DND-41 (cell line): Measurements from ENCODE around the gene QTRT2.

Experiments used
- ATAC-seq: fragments of 200-7000 bp; cut with Tn5 transposase; 3 replicates; pipeline ENCODE4 v1.9.1; 2021; ENCODE audit warnings: low read depth; ENCODE audit not compliant: insufficient read depth
- DNase-seq: peaks from one replicate; pipeline ENCODE4 v3.0.0-alpha.2; 2020
- H2AFZ ChIP-seq: 2 replicates; pipeline ENCODE4 v1.6.0; 2012; ENCODE audit warnings: low read depth, low read length
- H3K27ac ChIP-seq: 2 replicates; pipeline ENCODE4 v1.5.1; 2012; ENCODE audit warnings: low read length, inconsistent platforms
- H3K27me3 ChIP-seq: fragments of 200-600 bp; sonication (generic); 2 replicates; pipeline ENCODE4 v1.6.0; 2012; ENCODE audit warnings: low read length, mild to moderate bottlenecking, inconsistent platforms; ENCODE audit not compliant: insufficient read depth, poor library complexity
- H3K36me3 ChIP-seq: 2 replicates; pipeline ENCODE4 v1.5.1; 2012; ENCODE audit warnings: low read length, inconsistent platforms; ENCODE audit not compliant: insufficient read depth
- H3K4me1 ChIP-seq: 2 replicates; pipeline ENCODE4 v1.5.1; 2012; ENCODE audit warnings: mild to moderate bottlenecking, low read length; ENCODE audit not compliant: insufficient read depth
- H3K4me2 ChIP-seq: 2 replicates; pipeline ENCODE4 v1.6.0; 2012; ENCODE audit warnings: mild to moderate bottlenecking, moderate library complexity, low read length, inconsistent platforms; ENCODE audit not compliant: insufficient read depth
- H3K4me3 ChIP-seq, 2 experiments: fragments of 200-600 bp in 1 of 2; shearing (Covaris generic) in 1 of 2; 2 replicates each; pipeline ENCODE4 v1.5.1; 2012 to 2016; ENCODE audit warnings: inconsistent platforms in 2 of 2, low read length in 2 of 2, mild to moderate bottlenecking in 2 of 2, low read depth in 1 of 2, moderate library complexity in 1 of 2
- H3K79me2 ChIP-seq: 2 replicates; pipeline ENCODE4 v1.6.0; 2012; ENCODE audit warnings: low read length, inconsistent platforms; ENCODE audit not compliant: insufficient read depth
- H3K9ac ChIP-seq: 2 replicates; pipeline ENCODE4 v1.6.0; 2012; ENCODE audit warnings: low read depth, mild to moderate bottlenecking, inconsistent platforms, low read length, moderate library complexity
- H3K9me3 ChIP-seq: 2 replicates; pipeline ENCODE4 v1.5.1; 2012; ENCODE audit warnings: low read length, moderate library complexity, mild to moderate bottlenecking, inconsistent platforms; ENCODE audit not compliant: insufficient read depth, severe bottlenecking
- H4K20me1 ChIP-seq: 2 replicates; pipeline ENCODE4 v1.6.0; 2012; ENCODE audit warnings: low read length; ENCODE audit not compliant: insufficient read depth
- CTCF ChIP-seq: IDR thresholded peaks from 2 replicates; pipeline ENCODE4 v1.5.1; 2012; ENCODE audit warnings: borderline replicate concordance, low read length, moderate library complexity, mild to moderate bottlenecking; ENCODE audit not compliant: poor library complexity, severe bottlenecking; ENCODE audit errors: extremely low read depth
- EZH2 ChIP-seq: IDR thresholded peaks from 3 replicates; pipeline ENCODE4 v1.6.1; 2012; ENCODE audit warnings: borderline replicate concordance, low read depth, mild to moderate bottlenecking, moderate library complexity, low read length, inconsistent platforms; ENCODE audit not compliant: severe bottlenecking

QTRT2 gene

GRCh38 chr3:114103858-114104257 lies 47.3 kb downstream of the QTRT2 start:
- Histone ChIP-seq H3K27ac (no peak overlapping the region), H3K4me3 (no peak overlapping the region), H3K4me1 (no peaks in the 10 kb centered on the region), H3K27me3 (no peaks in the 10 kb centered on the region), H3K9me3 (no peaks in the 10 kb centered on the region), H3K4me2 (no peak overlapping the region), H3K36me3 (no peaks in the 10 kb centered on the region), H2AFZ (no peak overlapping the region), H4K20me1 (no peaks in the 10 kb centered on the region), H3K79me2 (no peaks in the 10 kb centered on the region), H3K9ac (no peak overlapping the region)
- TF ChIP-seq EZH2 (no peak), CTCF (no peak)
- DNase-seq = no peak
- ATAC-seq = no peak

- H3K27ac ChIP-seq = no peak overlapping the region
- no peaks in the 10 kb centered on the region for H3K79me2 ChIP-seq
- no peak overlapping the region for H3K4me3 ChIP-seq
- no peak for DNase-seq
- no peaks in the 10 kb centered on the region for H3K9me3 ChIP-seq
- TF ChIP-seq EZH2 (no peak), CTCF (no peak)
- no peaks in the 10 kb centered on the region for H4K20me1 ChIP-seq
- no peak for ATAC-seq
- no peaks in the 10 kb centered on the region for H3K27me3 ChIP-seq
- no peak overlapping the region for H3K4me2 ChIP-seq
- H2AFZ ChIP-seq = no peak overlapping the region
- H3K9ac ChIP-seq = no peak overlapping the region
- no peaks in the 10 kb centered on the region for H3K36me3 ChIP-seq
- no peaks in the 10 kb centered on the region for H3K4me1 ChIP-seq
Observed at GRCh38 chr3:114104414-114104813, 47.9 kb downstream of the QTRT2 start.

GRCh38 chr3:114108137-114108536 lies 51.6 kb downstream of the QTRT2 start:
- Histone ChIP-seq H2AFZ (no peak overlapping the region), H3K27ac (no peak overlapping the region), H4K20me1 (no peaks in the 10 kb centered on the region), H3K9ac (no peak overlapping the region), H3K4me1 (no peaks in the 10 kb centered on the region), H3K36me3 (no peaks in the 10 kb centered on the region), H3K4me2 (no peak overlapping the region), H3K79me2 (no peaks in the 10 kb centered on the region), H3K9me3 (no peaks in the 10 kb centered on the region), H3K4me3 (no peak overlapping the region), H3K27me3 (no peaks in the 10 kb centered on the region)
- ATAC-seq (no peak), DNase-seq (no peak)
- no peak for TF ChIP-seq EZH2
- no peak for TF ChIP-seq CTCF

GRCh38 chr3:114110439-114110838 lies 53.9 kb downstream of the QTRT2 start:
- TF ChIP-seq EZH2 (no peak), CTCF (no peak)
- Histone ChIP-seq H3K4me1 (no peaks in the 10 kb centered on the region), H3K4me3 (no peak overlapping the region), H3K79me2 (no peaks in the 10 kb centered on the region), H3K27ac (no peak overlapping the region), H3K36me3 (no peaks in the 10 kb centered on the region), H3K9ac (no peak overlapping the region), H3K27me3 (no peaks in the 10 kb centered on the region), H2AFZ (no peak overlapping the region), H4K20me1 (no peaks in the 10 kb centered on the region), H3K9me3 (no peaks in the 10 kb centered on the region), H3K4me2 (no peak overlapping the region)
- ATAC-seq (no peak), DNase-seq (no peak)
